NCI-H2081 (cell line): ENCODE results near the gene SCN4B.

Experiments
- DNase-seq, 2 experiments: peaks; one replicate each; lab custom pipeline; 2025; lab: John Stamatoyannopoulos, UW

SCN4B gene

GRCh38 chr11:118174006-118174567, 21.5 kb upstream of the SCN4B start:
- no peak for DNase-seq

GRCh38 chr11:118172356-118172755, 19.7 kb upstream of the SCN4B start:
- no peak for DNase-seq

GRCh38 chr11:118171269-118172062, 18.8 kb upstream of the SCN4B start:
- DNase-seq, result peak; percentile 61 to 70

GRCh38 chr11:118170882-118171268, 18.3 kb upstream of the SCN4B start:
- no peak for DNase-seq

- no peak for DNase-seq
Measured at GRCh38 chr11:118170231-118170630, 17.6 kb upstream of the SCN4B start.

- no peak for DNase-seq
Measured at GRCh38 chr11:118169300-118170140, 16.9 kb upstream of the SCN4B start.

- no peak for DNase-seq
Measured at GRCh38 chr11:118168751-118169150, 16.1 kb upstream of the SCN4B start.

GRCh38 chr11:118168316-118168715, 15.7 kb upstream of the SCN4B start:
- DNase-seq, result no peak

GRCh38 chr11:118167906-118168305, 15.3 kb upstream of the SCN4B start:
- DNase-seq, result no peak

- DNase-seq, result no peak
Measured at GRCh38 chr11:118167253-118167652, 14.6 kb upstream of the SCN4B start.

GRCh38 chr11:118166641-118167040, 14.0 kb upstream of the SCN4B start:
- no peak for DNase-seq

- no peak for DNase-seq
Measured at GRCh38 chr11:118164885-118165284, 12.3 kb upstream of the SCN4B start.

- no peak for DNase-seq
Measured at GRCh38 chr11:118163494-118163893, 10.9 kb upstream of the SCN4B start.

- DNase-seq, result no peak
Measured at GRCh38 chr11:118162846-118163245, 10.2 kb upstream of the SCN4B start.

- no peak for DNase-seq
Measured at GRCh38 chr11:118161786-118162185, 9.2 kb upstream of the SCN4B start.

GRCh38 chr11:118157186-118157895, 4.7 kb upstream of the SCN4B start:
- DNase-seq, result no peak

- DNase-seq, result peak; percentile 20 to 46
Measured at GRCh38 chr11:118156531-118157185, 4.0 kb upstream of the SCN4B start.

- no peak for DNase-seq
Measured at GRCh38 chr11:118155776-118156530, 3.3 kb upstream of the SCN4B start.

GRCh38 chr11:118154641-118155040, 2.0 kb upstream of the SCN4B start:
- DNase-seq, result no peak

- DNase-seq, result no peak
Measured at GRCh38 chr11:118153976-118154375, 1.4 kb upstream of the SCN4B start.

GRCh38 chr11:118153516-118153915, 893 bp upstream of the SCN4B start:
- DNase-seq, result no peak
